ENCODE data around the gene ANKRD18A.
"Not testable (repeated sequence)": the region's sequence is repeated elsewhere in the genome, so short reads cannot be mapped to it uniquely, and the experiment has no call there.

Gene ANKRD18A

DNA sequence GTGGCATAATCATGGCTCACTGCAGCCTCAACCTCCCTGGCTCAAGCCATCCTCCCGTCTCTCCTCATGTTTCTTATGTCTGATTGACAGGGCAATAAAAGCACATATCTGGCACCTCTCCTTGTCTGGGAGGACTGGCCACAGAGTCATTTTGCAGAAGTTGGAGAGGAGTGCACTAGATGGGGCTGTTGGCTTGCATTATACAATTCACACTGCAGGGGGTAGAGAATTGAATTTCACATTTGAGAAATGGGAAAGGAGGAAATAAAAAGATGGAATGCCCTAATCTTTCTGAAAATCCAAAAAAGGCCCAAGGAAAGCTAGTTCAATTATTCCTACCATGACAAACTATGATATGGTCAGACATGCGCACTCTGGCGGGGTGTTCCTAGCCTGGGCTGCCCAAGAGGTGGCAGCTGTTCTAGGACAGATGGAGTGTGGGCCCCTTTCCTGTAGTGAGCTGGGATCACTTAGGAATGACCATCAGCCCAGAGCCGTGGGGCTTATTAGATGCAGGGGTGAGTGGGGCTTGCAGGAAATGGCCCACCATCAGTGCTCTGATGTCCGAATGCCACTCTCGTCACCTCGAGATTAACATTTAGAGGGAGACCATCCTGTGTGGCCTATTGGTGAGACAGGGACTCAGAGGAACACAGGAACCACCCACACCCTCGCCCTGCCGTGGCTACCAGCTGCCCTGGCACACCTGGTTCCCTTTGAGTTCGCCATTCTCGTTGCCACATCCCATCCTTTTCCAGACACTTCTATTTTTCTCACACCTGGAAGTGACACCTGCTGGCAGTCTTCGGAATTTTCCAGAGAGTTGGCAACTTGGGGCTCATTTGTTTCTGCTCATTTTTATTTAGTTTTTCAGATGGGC is 21.8 kb upstream of the ANKRD18A start:
- no peak overlapping the region for H3K4me3 Mint-ChIP-seq
- peaks cover 12% of the 10 kb centered on the region for H3K27me3 Mint-ChIP-seq
- H3K36me3 Mint-ChIP-seq (ENCODE audit: low read depth), result no peaks in the 10 kb centered on the region
- no peak overlapping the region for H3K27ac Mint-ChIP-seq
- no peaks in the 10 kb centered on the region for H3K4me1 Mint-ChIP-seq (ENCODE audit: low read depth)
- H3K9me3 Mint-ChIP-seq, result no peaks in the 10 kb centered on the region

- H3K27me3 Mint-ChIP-seq, result peaks cover 14% of the 10 kb centered on the region
- H3K4me3 Mint-ChIP-seq, result no peak overlapping the region
- no peak overlapping the region for H3K27ac Mint-ChIP-seq
- H3K4me1 Mint-ChIP-seq (ENCODE audit: low read depth), result no peaks in the 10 kb centered on the region
- no peaks in the 10 kb centered on the region for H3K36me3 Mint-ChIP-seq (ENCODE audit: low read depth)
- no peaks in the 10 kb centered on the region for H3K9me3 Mint-ChIP-seq
Measured at GRCh38 chr9:38641142-38641541, 20.7 kb upstream of the ANKRD18A start.

- H3K27me3 Mint-ChIP-seq, result peaks cover 15% of the 10 kb centered on the region
- H3K36me3 Mint-ChIP-seq (ENCODE audit: low read depth), result no peaks in the 10 kb centered on the region
Measured at GRCh38 chr9:38639577-38639940, 19.2 kb upstream of the ANKRD18A start.

DNA sequence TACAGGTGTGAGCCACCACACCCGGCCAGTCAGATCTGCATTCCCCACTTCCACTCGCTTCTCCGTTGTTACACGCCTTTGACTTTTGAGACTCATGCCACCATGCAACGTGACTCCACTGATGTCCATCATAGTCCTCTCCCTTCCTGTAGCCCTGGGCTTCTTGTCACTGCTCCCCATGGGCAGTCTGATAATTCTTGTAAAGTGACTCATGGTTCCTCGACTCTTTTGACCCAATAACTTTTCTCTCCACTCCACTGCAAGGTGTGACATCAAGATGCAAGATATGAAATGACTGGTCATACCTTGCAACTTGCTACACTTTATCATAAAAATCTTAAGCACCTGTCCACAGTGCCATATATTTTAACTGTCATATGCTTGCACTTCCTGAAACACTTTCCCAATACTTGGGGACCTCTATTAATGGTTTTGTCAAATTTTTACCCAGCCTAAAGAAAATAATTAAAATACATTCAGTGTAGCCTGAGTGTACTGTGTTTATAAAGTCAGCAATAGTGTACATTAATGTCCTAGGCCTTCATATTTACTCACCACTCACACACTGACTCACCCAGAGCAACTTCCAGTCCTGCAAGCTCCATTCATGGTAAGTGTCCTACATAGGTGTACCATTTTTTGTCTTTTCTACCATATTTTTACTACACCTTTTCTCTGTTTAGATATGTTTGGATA is 18.6 kb upstream of the ANKRD18A start:
- H3K9me3 Mint-ChIP-seq, result no peaks in the 10 kb centered on the region
- peaks cover 15% of the 10 kb centered on the region for H3K27me3 Mint-ChIP-seq
- no peaks in the 10 kb centered on the region for H3K4me1 Mint-ChIP-seq (ENCODE audit: low read depth)
- no peak overlapping the region for H3K4me3 Mint-ChIP-seq
- H3K36me3 Mint-ChIP-seq (ENCODE audit: low read depth), result no peaks in the 10 kb centered on the region
- no peak overlapping the region for H3K27ac Mint-ChIP-seq

More at GRCh38 chr9:38639577-38639940, 19.2 kb upstream of the ANKRD18A start:
- no peaks in the 10 kb centered on the region for H3K4me1 Mint-ChIP-seq (ENCODE audit: low read depth)
- H3K9me3 Mint-ChIP-seq, result no peaks in the 10 kb centered on the region
- no peak overlapping the region for H3K4me3 Mint-ChIP-seq
- H3K27ac Mint-ChIP-seq, result no peak overlapping the region

- Mint-ChIP-seq H3K9me3 (no peaks in the 10 kb centered on the region), H3K4me3 (no peak overlapping the region)
Measured at GRCh38 chr9:38634315-38634714, 13.9 kb upstream of the ANKRD18A start.

GRCh38 chr9:38629511-38629910 is 9.1 kb upstream of the ANKRD18A start:
- Mint-ChIP-seq H3K4me3 (no peak overlapping the region), H3K4me1 (ENCODE audit: low read depth) (no peaks in the 10 kb centered on the region), H3K36me3 (ENCODE audit: low read depth) (no peaks in the 10 kb centered on the region), H3K27me3 (peaks cover 25% of the 10 kb centered on the region), H3K27ac (no peak overlapping the region), H3K9me3 (peaks cover 7% of the 10 kb centered on the region)

More at GRCh38 chr9:38634315-38634714, 13.9 kb upstream of the ANKRD18A start:
- Mint-ChIP-seq H3K4me1 (ENCODE audit: low read depth) (no peaks in the 10 kb centered on the region), H3K36me3 (ENCODE audit: low read depth) (no peaks in the 10 kb centered on the region), H3K27me3 (peaks cover 13% of the 10 kb centered on the region), H3K27ac (no peak overlapping the region)

GRCh38 chr9:38626006-38626405 is 5.6 kb upstream of the ANKRD18A start:
- peaks cover 7% of the 10 kb centered on the region for H3K9me3 Mint-ChIP-seq
- H3K27ac Mint-ChIP-seq, result no peak overlapping the region
- peaks cover 43% of the 10 kb centered on the region for H3K27me3 Mint-ChIP-seq
- no peak overlapping the region for H3K4me3 Mint-ChIP-seq
- no peaks in the 10 kb centered on the region for H3K36me3 Mint-ChIP-seq (ENCODE audit: low read depth)
- H3K4me1 Mint-ChIP-seq (ENCODE audit: low read depth), result peaks cover 11% of the 10 kb centered on the region

DNA sequence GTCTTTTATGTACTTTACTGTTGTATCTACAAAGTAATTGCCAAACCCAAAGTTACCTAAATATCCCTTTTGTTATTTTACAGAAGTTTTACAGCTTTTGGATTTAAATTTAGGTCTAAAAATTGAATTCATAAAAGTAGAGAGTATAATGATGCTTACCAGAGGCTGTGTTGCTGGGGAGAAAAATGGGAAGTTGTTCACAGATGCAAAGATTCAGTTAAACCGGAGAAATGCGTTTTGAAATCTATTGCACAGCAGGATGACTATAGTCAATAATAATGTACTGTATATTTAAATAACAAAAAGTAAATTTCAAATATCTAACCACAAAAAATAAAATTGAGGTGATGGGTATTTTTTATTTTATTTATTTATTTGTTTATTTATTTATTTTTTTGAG is 2.6 kb upstream of the ANKRD18A start:
- Mint-ChIP-seq H3K27ac (peak overlapping the region; percentile 14), H3K4me3 (no peak overlapping the region), H3K27me3 (peaks cover 56% of the 10 kb centered on the region), H3K9me3 (peaks cover 7% of the 10 kb centered on the region), H3K4me1 (ENCODE audit: low read depth) (peaks cover 18% of the 10 kb centered on the region), H3K36me3 (ENCODE audit: low read depth) (no peaks in the 10 kb centered on the region)

- peaks cover 18% of the 10 kb centered on the region for H3K4me1 Mint-ChIP-seq (ENCODE audit: low read depth)
- no peaks in the 10 kb centered on the region for H3K36me3 Mint-ChIP-seq (ENCODE audit: low read depth)
- peaks cover 7% of the 10 kb centered on the region for H3K9me3 Mint-ChIP-seq
- no peak overlapping the region for H3K27ac Mint-ChIP-seq
- peak overlapping the region; percentile 74 for H3K4me3 Mint-ChIP-seq
- H3K27me3 Mint-ChIP-seq, result peaks cover 61% of the 10 kb centered on the region
Measured at GRCh38 chr9:38622288-38622674, 1.9 kb upstream of the ANKRD18A start.

GRCh38 chr9:38621434-38622287 is 1.3 kb upstream of the ANKRD18A start:
- Mint-ChIP-seq H3K27ac (no peak overlapping the region), H3K4me3 (peak overlapping the region; percentile 74), H3K36me3 (ENCODE audit: low read depth) (no peaks in the 10 kb centered on the region), H3K9me3 (peaks cover 7% of the 10 kb centered on the region), H3K27me3 (peaks cover 62% of the 10 kb centered on the region), H3K4me1 (ENCODE audit: low read depth) (peaks cover 18% of the 10 kb centered on the region)

- H3K4me3 Mint-ChIP-seq, result peak overlapping the region; percentile 78
- peak overlapping the region; percentile 84 for H3K27ac Mint-ChIP-seq
- no peaks in the 10 kb centered on the region for H3K9me3 Mint-ChIP-seq
- peaks cover 51% of the 10 kb centered on the region for H3K27me3 Mint-ChIP-seq
- no peaks in the 10 kb centered on the region for H3K36me3 Mint-ChIP-seq (ENCODE audit: low read depth)
- H3K4me1 Mint-ChIP-seq (ENCODE audit: low read depth), result peaks cover 18% of the 10 kb centered on the region
Measured at GRCh38 chr9:38619556-38620447, 594 bp downstream of the ANKRD18A start.

DNA sequence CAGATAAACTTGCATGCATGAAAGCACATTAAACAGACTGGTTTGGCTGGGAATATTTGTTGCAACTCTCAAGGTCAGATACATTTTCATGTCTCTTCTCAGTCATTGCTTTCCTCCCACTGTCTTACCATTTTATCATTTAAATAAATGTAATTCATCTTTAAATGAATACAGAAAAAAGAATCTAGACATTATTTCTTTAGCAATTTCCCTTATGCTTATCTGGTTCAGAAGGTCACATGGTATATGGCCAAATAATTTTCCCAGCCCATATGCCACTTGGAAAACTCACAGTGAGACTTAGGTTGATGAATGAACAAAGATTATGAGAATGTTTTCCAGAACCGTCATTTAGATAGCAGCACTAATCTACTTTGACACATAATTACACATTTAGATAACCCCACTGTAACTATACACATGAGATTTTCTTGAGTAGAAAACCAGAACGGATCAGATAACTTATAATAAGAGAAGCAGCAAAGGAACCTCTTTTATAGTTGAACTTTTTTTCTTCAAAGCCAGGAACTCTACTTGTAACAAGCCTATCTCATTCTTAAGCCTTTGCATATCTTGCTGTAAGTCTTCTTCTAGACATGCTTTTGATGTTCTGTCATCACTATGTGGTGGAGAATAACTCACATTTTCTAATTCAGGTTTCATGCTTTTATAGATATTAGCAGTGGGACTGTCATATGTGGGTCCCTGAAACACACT is 22.2 kb downstream of the ANKRD18A start:
- not testable (repeated sequence) for H3K4me1 Mint-ChIP-seq (ENCODE audit: low read depth); H3K27ac Mint-ChIP-seq

DNA sequence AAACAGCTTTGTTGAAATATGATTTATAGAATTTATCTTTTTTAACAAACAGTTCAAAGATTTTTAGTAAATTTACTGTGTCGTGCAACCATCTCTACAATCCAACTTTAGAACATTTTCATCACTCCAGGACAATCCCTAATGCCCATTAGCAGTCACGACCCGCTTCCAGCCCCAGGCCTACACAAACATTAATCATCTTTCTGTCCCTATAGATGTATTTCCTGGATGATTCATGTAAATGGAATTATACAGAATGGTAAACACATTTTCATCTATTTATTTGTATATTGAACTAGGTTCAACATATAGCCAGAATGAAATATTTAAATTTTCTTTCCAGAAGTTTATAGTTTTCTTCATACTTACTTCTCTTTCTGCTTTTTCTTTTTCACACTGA is 25.3 kb downstream of the ANKRD18A start:
- H3K4me3 Mint-ChIP-seq; H3K27me3 Mint-ChIP-seq; H3K9me3 Mint-ChIP-seq; H3K4me1 Mint-ChIP-seq (ENCODE audit: low read depth); H3K36me3 Mint-ChIP-seq (ENCODE audit: low read depth); H3K27ac Mint-ChIP-seq: not testable (repeated sequence)

More for the DNA sequence above, 22.2 kb downstream of the ANKRD18A start:
- H3K36me3 Mint-ChIP-seq (ENCODE audit: low read depth); H3K4me3 Mint-ChIP-seq; H3K27me3 Mint-ChIP-seq; H3K9me3 Mint-ChIP-seq: not testable (repeated sequence)
